Activated CD4-positive, alpha-beta T cell treated with anti-CD3 and anti-CD28 coated beads, Interleukin-2, amount 10 ng/mL, durations not matched to agents 7 days and 5 days (primary cell): ENCODE measurements around the gene EFCC1. TPM values are rescaled to one million over a fixed set of nuclear protein-coding genes. Genes with fewer than 3 reads are reported as not detected.
A peak's percentile ranks its signal among the peaks of the same experiment; 100 is the strongest.

Experiments
- CTCF ChIA-PET: fragments of 350-600 bp; sonication (Branson Sonifier 250); formaldehyde crosslinking; loops from one replicate; lab custom pipeline; 2021; ENCODE audit warnings: antibody characterized with exemption; lab: Charles Lee
- POLR2A ChIA-PET: fragments of 350-600 bp; sonication (Branson Sonifier 250); formaldehyde crosslinking; loops from one replicate; lab custom pipeline; 2021; ENCODE audit warnings: antibody characterized with exemption; lab: Charles Lee
- DNase-seq: peaks from one replicate; pipeline ENCODE4 v3.0.0-alpha.2; 2020
- H3K27ac Mint-ChIP-seq: one replicate; pipeline ENCODE4 v1.8.0; 2021; ENCODE audit warnings: mild to moderate bottlenecking, moderate library complexity, mixed read lengths
- H3K27me3 Mint-ChIP-seq: one replicate; pipeline ENCODE4 v1.8.0; 2021; ENCODE audit warnings: mixed read lengths
- H3K36me3 Mint-ChIP-seq: one replicate; pipeline ENCODE4 v1.8.0; 2021; ENCODE audit warnings: low read depth, mixed read lengths
- H3K4me1 Mint-ChIP-seq: one replicate; pipeline ENCODE4 v1.8.0; 2021; ENCODE audit warnings: mixed read lengths
- H3K4me3 Mint-ChIP-seq: one replicate; pipeline ENCODE4 v1.8.0; 2021; ENCODE audit warnings: mild to moderate bottlenecking, moderate library complexity, mixed read lengths
- H3K9me3 Mint-ChIP-seq: one replicate; pipeline ENCODE4 v1.8.0; 2021; ENCODE audit warnings: mixed read lengths
- total RNA-seq, 2 experiments: library from RNA; stranded (reverse); gene quantifications; one replicate each; pipeline ENCODE4 v1.2.3, GENCODE V29; 2021

EFCC1 gene
- under 1 TPM in 1 of 2 experiments, not detected in 1; 0.07 TPM for total RNA-seq

GRCh38 chr3:129001101-129001805, at the start of gene EFCC1:
EFCC1 (plus strand) TSS chr3:129001304; CDS start chr3:129001629, 325 bp downstream.
- Mint-ChIP-seq H3K9me3 (peaks cover 5% of the 10 kb centered on the region), H3K4me1 (peaks cover 49% of the 10 kb centered on the region), H3K4me3 (peak within 1 kb of the TSS; percentile 55), H3K27me3 (peaks cover 50% of the 10 kb centered on the region), H3K36me3 (no peaks in the 10 kb centered on the region), H3K27ac (peak within 1 kb of the TSS; percentile 64)
- CTCF ChIA-PET, result interaction anchor here (1.0 to 3.9 kb wide), 2 partner anchors 14 to 31 kb away, joined by 3 to 31 read pairs; no protein-coding TSS in a partner anchor
- POLR2A ChIA-PET, result no interaction called here
- DNase-seq, result no peak

- ChIA-PET CTCF (no interaction called here), POLR2A (no interaction called here)
- no peak overlapping the region for H3K27ac Mint-ChIP-seq
- no peaks in the 10 kb centered on the region for H3K9me3 Mint-ChIP-seq
- no peak for DNase-seq
- no peak overlapping the region for H3K4me3 Mint-ChIP-seq
- peaks cover 14% of the 10 kb centered on the region for H3K27me3 Mint-ChIP-seq
- H3K4me1 Mint-ChIP-seq, result no peaks in the 10 kb centered on the region
- H3K36me3 Mint-ChIP-seq, result peaks cover 2% of the 10 kb centered on the region
Observed at GRCh38 chr3:128956440-128956839, 44.7 kb upstream of the EFCC1 start.

- CTCF ChIA-PET, result no interaction called here
- peaks cover 5% of the 10 kb centered on the region for H3K4me1 Mint-ChIP-seq
- H3K27me3 Mint-ChIP-seq, result no peaks in the 10 kb centered on the region
Observed at GRCh38 chr3:128965280-128965679, 35.8 kb upstream of the EFCC1 start.

GRCh38 chr3:128965818-128966217, 35.3 kb upstream of the EFCC1 start:
- CTCF ChIA-PET, result interaction anchor here (0.5 to 0.6 kb wide), 2 partner anchors 33 to 587 kb away, joined by 3 to 4 read pairs; no protein-coding TSS in a partner anchor
- no peaks in the 10 kb centered on the region for H3K36me3 Mint-ChIP-seq
- no peak for DNase-seq
- no peak overlapping the region for H3K27ac Mint-ChIP-seq
- H3K27me3 Mint-ChIP-seq, result no peaks in the 10 kb centered on the region
- H3K4me1 Mint-ChIP-seq, result peaks cover 9% of the 10 kb centered on the region
- no peak overlapping the region for H3K4me3 Mint-ChIP-seq
- POLR2A ChIA-PET, result no interaction called here
- H3K9me3 Mint-ChIP-seq, result no peaks in the 10 kb centered on the region

More at GRCh38 chr3:128965280-128965679, 35.8 kb upstream of the EFCC1 start:
- H3K4me3 Mint-ChIP-seq, result no peak overlapping the region
- H3K36me3 Mint-ChIP-seq, result no peaks in the 10 kb centered on the region
- POLR2A ChIA-PET, result no interaction called here
- DNase-seq, result no peak
- H3K27ac Mint-ChIP-seq, result no peak overlapping the region
- no peaks in the 10 kb centered on the region for H3K9me3 Mint-ChIP-seq

- POLR2A ChIA-PET, result no interaction called here
- H3K9me3 Mint-ChIP-seq, result no peaks in the 10 kb centered on the region
- CTCF ChIA-PET, result interaction anchor here (4.6 kb wide), 1 partner anchor 278 kb away, joined by 29 read pairs; no protein-coding TSS in a partner anchor
- no peak for DNase-seq
- no peak overlapping the region for H3K4me3 Mint-ChIP-seq
- H3K27ac Mint-ChIP-seq, result no peak overlapping the region
- peaks cover 13% of the 10 kb centered on the region for H3K4me1 Mint-ChIP-seq
- H3K27me3 Mint-ChIP-seq, result peaks cover 2% of the 10 kb centered on the region
- no peaks in the 10 kb centered on the region for H3K36me3 Mint-ChIP-seq
Observed at GRCh38 chr3:128967748-128968355, 33.3 kb upstream of the EFCC1 start.

- Mint-ChIP-seq H3K9me3 (no peaks in the 10 kb centered on the region), H3K4me1 (peaks cover 13% of the 10 kb centered on the region), H3K36me3 (no peaks in the 10 kb centered on the region), H3K27ac (no peak overlapping the region), H3K27me3 (peaks cover 4% of the 10 kb centered on the region), H3K4me3 (no peak overlapping the region)
- ChIA-PET POLR2A (interaction anchor here (0.6 to 1.0 kb wide), 6 partner anchors 28 to 281 kb away, joined by 3 to 18 read pairs (median 4); no protein-coding TSS in a partner anchor), CTCF (interaction anchor here (0.6 to 4.6 kb wide), 45 partner anchors 10 to 857 kb away, joined by 3 to 29 read pairs (median 4); partner anchors contain the start of genes ACAD9 and CFAP92)
- peak; percentile 76 for DNase-seq
Observed at GRCh38 chr3:128969993-128970739, 30.9 kb upstream of the EFCC1 start.

GRCh38 chr3:128970740-128971047, 30.4 kb upstream of the EFCC1 start:
- DNase-seq, result no peak
- ChIA-PET POLR2A (interaction anchor here (0.6 to 0.7 kb wide), 2 partner anchors 94 to 280 kb away, joined by 4 to 18 read pairs; no protein-coding TSS in a partner anchor), CTCF (interaction anchor here (0.6 to 4.6 kb wide), 38 partner anchors 10 to 857 kb away, joined by 3 to 29 read pairs (median 4); partner anchors contain the start of gene CFAP92)
- Mint-ChIP-seq H3K27ac (no peak overlapping the region), H3K27me3 (peaks cover 7% of the 10 kb centered on the region), H3K9me3 (no peaks in the 10 kb centered on the region), H3K4me3 (no peak overlapping the region), H3K36me3 (no peaks in the 10 kb centered on the region), H3K4me1 (peaks cover 13% of the 10 kb centered on the region)

GRCh38 chr3:128971421-128972100, 29.5 kb upstream of the EFCC1 start:
- Mint-ChIP-seq H3K27ac (no peak overlapping the region), H3K9me3 (no peaks in the 10 kb centered on the region), H3K4me1 (peaks cover 13% of the 10 kb centered on the region), H3K27me3 (peaks cover 7% of the 10 kb centered on the region), H3K36me3 (no peaks in the 10 kb centered on the region), H3K4me3 (no peak overlapping the region)
- ChIA-PET POLR2A (no interaction called here), CTCF (interaction anchor here (0.7 to 4.6 kb wide), 13 partner anchors 9 to 275 kb away, joined by 3 to 29 read pairs (median 5); partner anchors contain the start of gene CFAP92)
- no peak for DNase-seq

GRCh38 chr3:128973988-128974564, 27.0 kb upstream of the EFCC1 start:
- H3K27ac Mint-ChIP-seq, result no peak overlapping the region
- ChIA-PET POLR2A (no interaction called here), CTCF (no interaction called here)
- no peaks in the 10 kb centered on the region for H3K36me3 Mint-ChIP-seq
- no peaks in the 10 kb centered on the region for H3K9me3 Mint-ChIP-seq
- H3K4me3 Mint-ChIP-seq, result no peak overlapping the region
- H3K27me3 Mint-ChIP-seq, result peaks cover 13% of the 10 kb centered on the region
- H3K4me1 Mint-ChIP-seq, result peaks cover 13% of the 10 kb centered on the region
- no peak for DNase-seq

GRCh38 chr3:128975276-128975675, 25.8 kb upstream of the EFCC1 start:
- no peak overlapping the region for H3K27ac Mint-ChIP-seq
- peaks cover 13% of the 10 kb centered on the region for H3K27me3 Mint-ChIP-seq
- H3K4me1 Mint-ChIP-seq, result peaks cover 8% of the 10 kb centered on the region
- CTCF ChIA-PET, result interaction anchor here (0.7 kb wide), 1 partner anchor 855 kb away, joined by 3 read pairs; no protein-coding TSS in a partner anchor
- POLR2A ChIA-PET, result no interaction called here
- no peak for DNase-seq
- H3K36me3 Mint-ChIP-seq, result no peaks in the 10 kb centered on the region
- H3K4me3 Mint-ChIP-seq, result no peak overlapping the region
- H3K9me3 Mint-ChIP-seq, result no peaks in the 10 kb centered on the region

GRCh38 chr3:128983293-128984069, 17.6 kb upstream of the EFCC1 start:
- Mint-ChIP-seq H3K4me1 (peaks cover 3% of the 10 kb centered on the region), H3K27ac (peak overlapping the region; percentile 0), H3K9me3 (no peaks in the 10 kb centered on the region), H3K36me3 (no peaks in the 10 kb centered on the region), H3K27me3 (no peaks in the 10 kb centered on the region), H3K4me3 (no peak overlapping the region)
- ChIA-PET CTCF (interaction anchor here (0.7 to 2.4 kb wide), 3 partner anchors 13 to 1002 kb away, joined by 3 to 8 read pairs (median 4); no protein-coding TSS in a partner anchor), POLR2A (no interaction called here)
- no peak for DNase-seq
